HG03196 (cell line): ENCODE results near the gene PARD3.

ENCODE experiments used
- ATAC-seq: cut with Tn5 transposase; IDR thresholded peaks from one replicate; pipeline ENCODE4 v1.9.1; 2021; ENCODE audit not compliant: unreplicated experiment

PARD3 gene

GRCh38 chr10:34825414-34825813 is 10.3 kb upstream of the PARD3 start:
- no peak for ATAC-seq

- ATAC-seq: no peak
Observed at GRCh38 chr10:34824870-34825269, 9.8 kb upstream of the PARD3 start.

- ATAC-seq: no peak
Observed at GRCh38 chr10:34821587-34822585, 6.8 kb upstream of the PARD3 start.

- no peak for ATAC-seq
Observed at GRCh38 chr10:34817586-34817985, 2.5 kb upstream of the PARD3 start.

- ATAC-seq: no peak
Observed at GRCh38 chr10:34817054-34817453, 2.0 kb upstream of the PARD3 start.

- ATAC-seq: no peak
Observed at GRCh38 chr10:34816501-34817002, 1.5 kb upstream of the PARD3 start.

- no peak for ATAC-seq
Observed at GRCh38 chr10:34816085-34816496, 995 bp upstream of the PARD3 start.

GRCh38 chr10:34814913-34815184 is 247 bp downstream of the PARD3 start:
- ATAC-seq: no peak

- ATAC-seq: no peak
Observed at GRCh38 chr10:34814223-34814912, 728 bp downstream of the PARD3 start.

- no peak for ATAC-seq
Observed at GRCh38 chr10:34813626-34814222, 1.4 kb downstream of the PARD3 start.

GRCh38 chr10:34812771-34813170 is 2.3 kb downstream of the PARD3 start:
- ATAC-seq: no peak

- no peak for ATAC-seq
Observed at GRCh38 chr10:34811968-34812514, 3.1 kb downstream of the PARD3 start.

GRCh38 chr10:34811126-34811967 is 3.7 kb downstream of the PARD3 start:
- ATAC-seq: no peak

GRCh38 chr10:34809796-34810195 is 5.3 kb downstream of the PARD3 start:
- ATAC-seq: no peak

GRCh38 chr10:34808801-34809745 is 6.0 kb downstream of the PARD3 start:
- ATAC-seq: peak; percentile 52

- ATAC-seq: no peak
Observed at GRCh38 chr10:34808336-34808735, 6.8 kb downstream of the PARD3 start.

GRCh38 chr10:34804306-34804705 is 10.8 kb downstream of the PARD3 start:
- ATAC-seq: no peak

- no peak for ATAC-seq
Observed at GRCh38 chr10:34802692-34803091, 12.4 kb downstream of the PARD3 start.

- no peak for ATAC-seq
Observed at GRCh38 chr10:34801097-34801733, 13.9 kb downstream of the PARD3 start.
